ENCODE measurements around the gene FOXP3. TPM values are rescaled to one million over a fixed set of nuclear protein-coding genes. Genes with fewer than 3 reads are reported as not detected.

Gene FOXP3
- total RNA-seq (0.03 TPM in 1 of 2 replicates, not detected in the other), polyA plus RNA-seq (not detected in 2 replicates)

DNA sequence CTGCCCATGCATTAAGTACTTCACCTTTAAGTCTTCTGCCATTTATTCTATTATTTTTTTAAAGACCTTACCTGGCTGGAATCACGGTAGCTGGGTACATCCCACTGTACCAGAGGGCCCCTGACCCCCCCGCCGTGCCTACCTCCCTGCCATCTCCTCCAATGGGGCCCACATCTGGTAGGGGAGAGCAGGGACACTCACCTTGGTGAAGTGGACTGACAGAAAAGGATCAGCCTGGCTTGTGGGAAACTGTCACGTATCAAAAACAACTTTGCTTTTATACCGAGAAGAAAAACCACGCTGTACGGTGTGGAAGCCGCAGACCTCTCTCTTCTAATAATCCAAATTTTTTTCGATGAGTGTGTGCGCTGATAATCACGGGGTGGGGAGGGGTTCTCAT lies at the start of gene FOXP3:
Gene FOXP3, minus strand, starts transcription at position 251 of the 400 bp plus-strand sequence. CDS start 6,205 bp downstream, outside the sequence.
- H3K79me2 ChIP-seq, result no peaks in the 10 kb centered on the region
- WGBS (ENCODE audit: low lambda C conversion rate, missing lambda C conversion rate), result 88% methylated on average over 11 of the region's 11 CpGs

GRCh38 chrX:49312176-49312575 lies 47.7 kb upstream of the FOXP3 start:
- Histone ChIP-seq H3K79me2 (no peaks in the 10 kb centered on the region), H3K4me3 (no peak overlapping the region), H3K9me2 (replicated peaks; ENCODE audit: insufficient read depth) (no peaks in the 10 kb centered on the region), H3K27me3 (no peaks in the 10 kb centered on the region), H3K9me3 (ENCODE audit: low read depth) (no peaks in the 10 kb centered on the region), H3K27ac (no peak overlapping the region), H3K36me3 (replicated peaks; ENCODE audit: insufficient read depth, low read depth) (no peaks in the 10 kb centered on the region), H2AFZ (no peak overlapping the region), H4K20me1 (ENCODE audit: insufficient read depth, poor library complexity, severe bottlenecking) (no peaks in the 10 kb centered on the region), H3K4me2 (no peak overlapping the region), H3K4me1 (ENCODE audit: insufficient read depth) (peaks cover 7% of the 10 kb centered on the region)
- WGBS (ENCODE audit: low lambda C conversion rate, missing lambda C conversion rate), result 79% methylated on average over 2 of the region's 2 CpGs
- no peak for DNase-seq (ENCODE audit: low spot score)
- TF ChIP-seq EZH2 (IDR thresholded peaks at IDR 0.05; ENCODE audit: borderline replicate concordance) (no peak), EZH2phosphoT487 (IDR thresholded peaks at IDR 0.05; ENCODE audit: low read depth, severe bottlenecking, unreplicated experiment) (no peak), CTCF (IDR thresholded peaks at IDR 0.05; ENCODE audit: poor library complexity) (no peak)

More for the DNA sequence above, at the start of gene FOXP3:
- Histone ChIP-seq H3K9me3 (ENCODE audit: low read depth) (no peaks in the 10 kb centered on the region), H3K4me3 (no peak within 1 kb of the TSS), H3K27me3 (no peaks in the 10 kb centered on the region), H3K4me2 (no peak within 1 kb of the TSS), H3K27ac (no peak within 1 kb of the TSS), H3K36me3 (replicated peaks; ENCODE audit: insufficient read depth, low read depth) (no peaks in the 10 kb centered on the region), H4K20me1 (ENCODE audit: insufficient read depth, poor library complexity, severe bottlenecking) (no peaks in the 10 kb centered on the region), H3K4me1 (ENCODE audit: insufficient read depth) (no peaks in the 10 kb centered on the region), H3K9me2 (replicated peaks; ENCODE audit: insufficient read depth) (no peaks in the 10 kb centered on the region), H2AFZ (no peak within 1 kb of the TSS)
- no peak for DNase-seq (ENCODE audit: low spot score)
- no peak for TF ChIP-seq CTCF (IDR thresholded peaks at IDR 0.05; ENCODE audit: poor library complexity)

GRCh38 chrX:49310371-49310770 lies 45.9 kb upstream of the FOXP3 start:
- no peak for TF ChIP-seq EZH2phosphoT487 (IDR thresholded peaks at IDR 0.05; ENCODE audit: low read depth, severe bottlenecking, unreplicated experiment)
- no peak for TF ChIP-seq EZH2 (IDR thresholded peaks at IDR 0.05; ENCODE audit: borderline replicate concordance)
- no peak for TF ChIP-seq CTCF (IDR thresholded peaks at IDR 0.05; ENCODE audit: poor library complexity)
- Histone ChIP-seq H3K79me2 (no peaks in the 10 kb centered on the region), H3K36me3 (replicated peaks; ENCODE audit: insufficient read depth, low read depth) (no peaks in the 10 kb centered on the region), H4K20me1 (ENCODE audit: insufficient read depth, poor library complexity, severe bottlenecking) (no peaks in the 10 kb centered on the region), H3K4me1 (ENCODE audit: insufficient read depth) (peaks cover 7% of the 10 kb centered on the region), H3K4me2 (peak overlapping the region; percentile 72), H3K27ac (peak overlapping the region; percentile 71), H2AFZ (peak overlapping the region; percentile 59), H3K9me3 (ENCODE audit: low read depth) (no peaks in the 10 kb centered on the region), H3K9me2 (replicated peaks; ENCODE audit: insufficient read depth) (no peaks in the 10 kb centered on the region), H3K4me3 (no peak overlapping the region), H3K27me3 (no peaks in the 10 kb centered on the region)
- WGBS (ENCODE audit: low lambda C conversion rate, missing lambda C conversion rate), result 57% methylated on average over 17 of the region's 18 CpGs
- DNase-seq (ENCODE audit: low spot score), result no peak

Data from hepatocyte (in vitro differentiated cells).